Lung (tissue), 12 donors: ENCODE data around the gene HOTAIR. TPM values are rescaled to one million over a fixed set of nuclear protein-coding genes. Genes with fewer than 3 reads are reported as not detected.

ENCODE experiments used
- ATAC-seq: fragments of 200-7000 bp; cut with Tn5 transposase; one replicate; pipeline ENCODE4 v1.9.1; 2020; ENCODE audit warnings: moderate number of reproducible peaks; ENCODE audit not compliant: insufficient read depth, low FRiP score
- DNase-seq, 3 donors: peaks; one replicate each; pipeline ENCODE4 v3.0.0-alpha.2; 2013 to 2017
- H3K27ac ChIP-seq, 2 donors: one replicate each; pipeline ENCODE4 v1.5.1; 2013; ENCODE audit warnings: mild to moderate bottlenecking in 2 of 2, moderate library complexity in 2 of 2, control low read depth in 1 of 2, inconsistent platforms in 1 of 2, low read depth in 1 of 2, low read length in 1 of 2
- H3K27me3 ChIP-seq, 3 donors: one replicate each; pipeline ENCODE4 v1.5.1; 2013; ENCODE audit warnings: low read length in 2 of 3; ENCODE audit not compliant: control insufficient read depth in 3 of 3, insufficient read depth in 3 of 3
- H3K36me3 ChIP-seq, 4 donors: one replicate each; pipeline ENCODE4 v1.5.1; 2013; ENCODE audit warnings: low read length in 4 of 4, mild to moderate bottlenecking in 1 of 4, moderate library complexity in 1 of 4; ENCODE audit not compliant: control insufficient read depth in 4 of 4, insufficient read depth in 4 of 4
- H3K4me1 ChIP-seq, 5 donors: one replicate each; pipeline ENCODE4 v1.5.1; 2013; ENCODE audit warnings: low read length in 5 of 5, mild to moderate bottlenecking in 2 of 5, moderate library complexity in 1 of 5; ENCODE audit not compliant: control insufficient read depth in 5 of 5, insufficient read depth in 5 of 5
- H3K4me3 ChIP-seq: one replicate; pipeline ENCODE4 v1.5.1; 2013; ENCODE audit warnings: mild to moderate bottlenecking, control low read depth, moderate library complexity
- H3K9ac ChIP-seq, 2 donors: one replicate each; pipeline ENCODE4 v1.5.1; 2013; ENCODE audit warnings: low read length in 2 of 2, control low read depth in 1 of 2; ENCODE audit not compliant: insufficient read depth in 1 of 2
- H3K9me3 ChIP-seq, 4 donors: one replicate each; pipeline ENCODE4 v1.5.1; 2013; ENCODE audit warnings: low read length in 3 of 4, mild to moderate bottlenecking in 1 of 4, moderate library complexity in 1 of 4; ENCODE audit not compliant: control insufficient read depth in 4 of 4, insufficient read depth in 3 of 4
- CTCF ChIP-seq: IDR thresholded peaks from 2 replicates; pipeline ENCODE4 v1.5.1; 2012; ENCODE audit warnings: mild to moderate bottlenecking; ENCODE audit errors: control extremely low read depth, extremely low read depth
- WGBS, 2 donors: extraction: QIAGEN DNeasy Blood & Tissue Kit; methylation state at CpG; one replicate each; pipeline ENCODE4 v1.1.7; 2013; 5-methylcytosine and 5-hydroxymethylcytosine counted together
- polyA plus RNA-seq, 2 donors: library from polyadenylated mRNA; stranded (reverse); fragments of 200-250 nt; gene quantifications; one replicate each; pipeline ENCODE4 v1.2.1, GENCODE V29; 2013
- total RNA-seq, 2 donors: library from RNA; depleted of rRNA in 1 of 2; stranded (reverse); fragments of >200 nt in 1 of 2; gene quantifications; one replicate each; pipeline ENCODE4 v1.2.1, GENCODE V29; 2014 to 2021
- donor health status: control.
- donor health status: control.
- donor health status: Bipolar disorder and iron deficiency.
- donor health status: healthy.
- donor health status: DM: yes; HTN: yes; CAD: no.

HOTAIR gene
- total and polyA plus RNA-seq, 4 donors, result 0.15 TPM; not detected in 3

GRCh38 chr12:53976823-53977595 lies 2.3 kb upstream of the HOTAIR start:
- WGBS, 2 donors, result 13 to 16% methylated on average over 9 of the region's 9 CpGs
- no peak for TF ChIP-seq CTCF
- peaks cover 0 to 22% (median 0%) of the 10 kb centered on the region in 4 donors for H3K9me3 ChIP-seq
- no peak overlapping the region for H3K4me3 ChIP-seq
- DNase-seq (no peak), ATAC-seq (no peak)
- no peaks in the 10 kb centered on the region for H3K36me3 ChIP-seq
- no peak overlapping the region for H3K9ac ChIP-seq
- peaks cover 0 to 15% (median 4%) of the 10 kb centered on the region in 5 donors for H3K4me1 ChIP-seq
- H3K27me3 ChIP-seq, result peaks cover 34 to 98% (median 86%) of the 10 kb centered on the region in 3 donors
- H3K27ac ChIP-seq, result no peak overlapping the region

- no peak overlapping the region for H3K27ac ChIP-seq
- no peak overlapping the region for H3K4me3 ChIP-seq
- H3K27me3 ChIP-seq, result peaks cover 38 to 98% (median 86%) of the 10 kb centered on the region in 3 donors
- peaks cover 0 to 15% (median 4%) of the 10 kb centered on the region in 5 donors for H3K4me1 ChIP-seq
- H3K9ac ChIP-seq, result no peak overlapping the region
- H3K36me3 ChIP-seq, result no peaks in the 10 kb centered on the region
- ATAC-seq, result no peak
- TF ChIP-seq CTCF, result no peak
- WGBS, 2 donors, result 17 to 18% methylated on average over 21 of the region's 21 CpGs
- H3K9me3 ChIP-seq, result peaks cover 0 to 21% (median 0%) of the 10 kb centered on the region in 4 donors
- peak; percentile 47 to 74 (median 69) for DNase-seq
These were observed 1.5 kb upstream of the HOTAIR start for GRCh38 chr12:53976172-53976822.

DNA sequence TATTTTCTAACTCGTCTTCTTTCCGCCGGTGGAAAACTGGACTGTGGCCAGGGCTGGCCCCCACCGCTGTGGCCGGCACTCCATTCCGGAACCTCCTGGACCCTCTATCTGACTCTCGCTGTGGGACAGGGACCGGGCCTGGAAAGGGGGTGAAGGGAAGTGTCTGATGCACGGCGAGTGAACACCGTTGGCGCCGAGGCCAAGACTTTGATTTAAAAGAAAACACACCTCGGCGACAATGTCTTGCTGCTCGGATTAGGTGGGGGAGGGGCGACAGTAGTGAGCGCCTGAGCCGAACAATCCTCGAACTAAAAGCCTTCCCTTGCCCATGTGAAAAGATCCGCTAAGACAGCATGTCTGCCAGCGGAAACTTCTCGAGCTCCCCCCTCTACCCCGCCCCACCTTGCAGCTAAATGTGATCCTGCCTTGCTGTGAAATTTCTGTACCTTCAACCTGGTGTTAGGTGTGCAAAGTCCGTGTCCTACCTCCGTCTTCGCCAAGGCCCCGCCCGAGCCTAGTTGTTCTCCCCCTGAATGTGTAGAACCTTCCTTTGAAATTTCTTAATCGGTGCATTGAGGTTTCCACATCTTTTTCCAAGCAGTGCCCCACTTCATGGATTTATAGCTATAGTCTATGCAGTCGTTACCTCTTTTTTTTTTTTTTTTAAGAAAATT lies 862 bp upstream of the HOTAIR start:
- Histone ChIP-seq H3K27ac (no peak overlapping the region), H3K36me3 (no peaks in the 10 kb centered on the region), H3K4me3 (no peak overlapping the region), H3K4me1 (peaks cover 0 to 16% (median 4%) of the 10 kb centered on the region in 5 donors), H3K27me3 (peaks cover 42 to 98% (median 86%) of the 10 kb centered on the region in 3 donors), H3K9ac (no peak overlapping the region), H3K9me3 (peaks cover 0 to 23% (median 0%) of the 10 kb centered on the region in 4 donors)
- WGBS, 2 donors, result 8 to 10% methylated on average over 31 of the region's 31 CpGs
- TF ChIP-seq CTCF, result no peak
- DNase-seq (no peak), ATAC-seq (no peak)
